ENCODE data around the gene ATG16L1.

Gene ATG16L1

GRCh38 chr2:233221378-233222063 is 30.0 kb upstream of the ATG16L1 start:
- Histone ChIP-seq H3K4me3 (no peak overlapping the region), H3K27me3 (no peaks in the 10 kb centered on the region), H3K36me3 (no peaks in the 10 kb centered on the region), H3K4me1 (no peaks in the 10 kb centered on the region), H3K27ac (no peak overlapping the region), H3K9me3 (no peaks in the 10 kb centered on the region)
- TF ChIP-seq CTCF (IDR thresholded peaks at IDR 0.05), result no peak
- intact Hi-C loops (cut with DNase I; ENCODE audit: low total_unique reads), result no loop called here
- DNase-seq, result no peak

- intact Hi-C loops (cut with DNase I; ENCODE audit: low total_unique reads), result no loop called here
- no peak for TF ChIP-seq CTCF (IDR thresholded peaks at IDR 0.05)
- DNase-seq, result no peak
Observed at GRCh38 chr2:233223059-233223894, 28.2 kb upstream of the ATG16L1 start.

GRCh38 chr2:233225230-233226068 is 26.0 kb upstream of the ATG16L1 start:
- H3K36me3 ChIP-seq, result no peaks in the 10 kb centered on the region
- H3K27ac ChIP-seq, result no peak overlapping the region
- no peak overlapping the region for H3K4me3 ChIP-seq
- no peaks in the 10 kb centered on the region for H3K9me3 ChIP-seq
- no peak for TF ChIP-seq CTCF (IDR thresholded peaks at IDR 0.05)
- intact Hi-C loops (cut with DNase I; ENCODE audit: low total_unique reads), result no loop called here
- no peaks in the 10 kb centered on the region for H3K27me3 ChIP-seq
- DNase-seq, result no peak
- H3K4me1 ChIP-seq, result no peaks in the 10 kb centered on the region

More at GRCh38 chr2:233223059-233223894, 28.2 kb upstream of the ATG16L1 start:
- H3K27ac ChIP-seq, result no peak overlapping the region
- no peak overlapping the region for H3K4me3 ChIP-seq
- no peaks in the 10 kb centered on the region for H3K27me3 ChIP-seq
- H3K36me3 ChIP-seq, result no peaks in the 10 kb centered on the region
- no peaks in the 10 kb centered on the region for H3K9me3 ChIP-seq
- H3K4me1 ChIP-seq, result no peaks in the 10 kb centered on the region

- Histone ChIP-seq H3K27me3 (no peaks in the 10 kb centered on the region), H3K27ac (no peak overlapping the region), H3K4me3 (no peak overlapping the region), H3K4me1 (no peaks in the 10 kb centered on the region), H3K9me3 (no peaks in the 10 kb centered on the region), H3K36me3 (no peaks in the 10 kb centered on the region)
- intact Hi-C loops (cut with DNase I; ENCODE audit: low total_unique reads), result no loop called here
- TF ChIP-seq CTCF (IDR thresholded peaks at IDR 0.05), result no peak
- DNase-seq, result no peak
Observed at GRCh38 chr2:233226511-233227031, 24.9 kb upstream of the ATG16L1 start.

- intact Hi-C loops (cut with DNase I; ENCODE audit: low total_unique reads), result no loop called here
- Histone ChIP-seq H3K36me3 (no peaks in the 10 kb centered on the region), H3K4me3 (no peak overlapping the region), H3K9me3 (no peaks in the 10 kb centered on the region), H3K27ac (no peak overlapping the region), H3K4me1 (no peaks in the 10 kb centered on the region), H3K27me3 (no peaks in the 10 kb centered on the region)
- TF ChIP-seq CTCF (IDR thresholded peaks at IDR 0.05), result no peak
- DNase-seq, result no peak
Observed at GRCh38 chr2:233227346-233227978, 24.0 kb upstream of the ATG16L1 start.

Measured in tibial artery (tissue), 4 donors.